Prostate gland (tissue), 2 donors: ENCODE data around the gene DMD. TPM values are rescaled to one million over a fixed set of nuclear protein-coding genes. Genes with fewer than 3 reads are reported as not detected.
"Not testable (repeated sequence)": the region's sequence is repeated elsewhere in the genome, so short reads cannot be mapped to it uniquely, and the experiment has no call there.

Experiments used
- DNase-seq: peaks from one replicate; pipeline ENCODE4 v3.0.0-alpha.2; 2019; ENCODE audit warnings: low spot score
- H3K27ac ChIP-seq, 2 donors: fragments of 200-600 bp; sonication (generic); 2 replicates each; pipeline ENCODE4 v1.5.1; 2017 to 2019
- H3K27me3 ChIP-seq: fragments of 200-600 bp; sonication (generic); replicated peaks from 2 replicates; pipeline ENCODE4 v1.5.1; 2019; ENCODE audit not compliant: insufficient read depth
- H3K36me3 ChIP-seq, 2 donors: fragments of 200-600 bp; sonication (generic); 1 replicate in 1 of 2; 2 replicates in 1 of 2; pipeline versions ENCODE4 v1.5.1 to v1.8.1; 2017 to 2019
- H3K4me1 ChIP-seq: fragments of 200-600 bp; sonication (generic); replicated peaks from 2 replicates; pipeline ENCODE4 v1.5.1; 2019
- H3K4me3 ChIP-seq, 2 donors: fragments of 200-600 bp; sonication (generic); 2 replicates each; pipeline ENCODE4 v1.5.1; 2017 to 2019
- H3K9me3 ChIP-seq: fragments of 200-600 bp; sonication (generic); 2 replicates; pipeline ENCODE4 v1.5.1; 2017
- CTCF ChIP-seq, 4 experiments: fragments of 200-600 bp in 2 of 4; fragments of 450-650 bp in 2 of 4; sonication (generic) in 2 of 4; IDR thresholded peaks; 1 replicate in 3 of 4; 2 replicates in 1 of 4; pipeline ENCODE4 v1.5.1; 2016 to 2019; ENCODE audit warnings: antibody characterized with exemption in 4 of 4, mild to moderate bottlenecking in 2 of 4, moderate library complexity in 2 of 4
- POLR2A ChIP-seq: fragments of 450-650 bp; IDR thresholded peaks from one replicate; pipeline ENCODE4 v1.6.1; 2016; ENCODE audit warnings: antibody characterized with exemption, mild to moderate bottlenecking
- POLR2AphosphoS5 ChIP-seq: sonication (generic); formaldehyde crosslinking; IDR thresholded peaks from one replicate; pipeline ENCODE4 v1.6.1; 2017; ENCODE audit warnings: antibody characterized with exemption
- WGBS: methylation state at CpG from one replicate; pipeline ENCODE4 v1.1.5; 2018; 5-methylcytosine and 5-hydroxymethylcytosine counted together
- intact Hi-C: fragments of 100-400 bp; cut with DNase I; formaldehyde crosslinking; loops from one replicate; pipeline ENCODE4 v1.14.2; 2022
- total RNA-seq, 2 donors: library from RNA; depleted of rRNA; stranded (reverse); fragments of >200 nt; gene quantifications; one replicate each; pipeline ENCODE4 v1.1.0, GENCODE V29; 2016

The DMD gene
- total RNA-seq, 2 donors from 2014 or later = 17.6 to 34.8 TPM

- Histone ChIP-seq H3K36me3 (no peaks in the 10 kb centered on the region), H3K27me3 (no peaks in the 10 kb centered on the region), H3K27ac (no peak overlapping the region), H3K9me3 (no peaks in the 10 kb centered on the region), H3K4me3 (no peak overlapping the region), H3K4me1 (no peaks in the 10 kb centered on the region)
- WGBS = 53% methylated on average over 3 of the region's 3 CpGs
- intact Hi-C loops = no loop called here
- TF ChIP-seq POLR2AphosphoS5 (no peak), CTCF (IDR thresholded peaks at IDR 0.05) (no peak), POLR2A (no peak)
- DNase-seq = no peak
Measured at GRCh38 chrX:33095079-33095478, 116.3 kb downstream of the DMD start.

DNA sequence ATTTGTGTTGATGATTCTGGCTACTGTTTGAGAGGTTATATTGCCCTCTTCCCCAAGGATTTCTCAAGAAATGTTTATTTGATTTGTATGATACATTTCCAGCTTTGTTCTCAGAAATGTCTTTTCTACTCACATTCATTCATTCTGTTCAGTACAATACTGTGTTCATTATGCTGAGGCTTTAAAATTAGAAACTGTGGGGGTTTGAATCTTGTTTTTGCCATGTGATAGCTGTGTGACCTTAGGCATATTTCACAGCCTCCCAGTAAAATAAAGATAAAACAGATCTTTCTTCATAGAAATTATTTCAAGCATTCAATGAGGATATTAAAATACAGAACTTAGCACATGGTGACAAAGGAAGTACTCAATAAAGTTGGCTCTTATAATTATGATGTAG is 123.9 kb downstream of the DMD start:
- intact Hi-C loops = no loop called here
- no peak overlapping the region for H3K4me3 ChIP-seq
- no peak overlapping the region for H3K27ac ChIP-seq
- H3K9me3 ChIP-seq = no peaks in the 10 kb centered on the region
- no peaks in the 10 kb centered on the region for H3K36me3 ChIP-seq
- H3K4me1 ChIP-seq = no peaks in the 10 kb centered on the region
- DNase-seq = no peak
- H3K27me3 ChIP-seq = no peaks in the 10 kb centered on the region
- TF ChIP-seq POLR2A (no peak), CTCF (IDR thresholded peaks at IDR 0.05) (no peak)

DNA sequence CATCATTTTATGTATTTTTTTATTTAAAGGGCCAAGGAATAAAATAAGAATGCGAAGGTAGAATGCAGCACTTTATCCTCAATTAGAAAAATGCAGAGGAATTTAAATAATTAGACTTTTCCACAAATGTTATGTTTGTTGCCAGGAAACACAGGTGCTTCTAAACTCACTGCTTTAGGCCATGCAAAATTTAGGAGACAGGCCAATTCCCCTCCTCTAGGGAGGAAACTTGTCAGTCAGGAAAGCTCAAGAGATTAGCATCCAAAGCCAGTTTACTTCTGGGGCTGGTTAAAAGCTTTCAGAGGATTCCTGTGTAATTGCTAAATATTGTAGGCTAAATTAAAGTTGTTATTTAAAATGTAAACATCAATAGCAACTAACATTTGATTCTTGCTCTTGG is 124.5 kb downstream of the DMD start:
- intact Hi-C loops = no loop called here
- Histone ChIP-seq H3K27ac (no peak overlapping the region), H3K4me1 (no peaks in the 10 kb centered on the region), H3K4me3 (no peak overlapping the region), H3K9me3 (no peaks in the 10 kb centered on the region), H3K27me3 (no peaks in the 10 kb centered on the region), H3K36me3 (no peaks in the 10 kb centered on the region)
- 88% methylated on average over 1 of the region's 1 CpG for WGBS
- no peak for DNase-seq
- TF ChIP-seq POLR2A (no peak), POLR2AphosphoS5 (no peak), CTCF (IDR thresholded peaks at IDR 0.05) (no peak)

GRCh38 chrX:33082371-33082770 is 129.0 kb downstream of the DMD start:
- DNase-seq = no peak
- H3K27ac ChIP-seq = no peak overlapping the region
- H3K9me3 ChIP-seq = no peaks in the 10 kb centered on the region
- intact Hi-C loops = no loop called here
- H3K4me3 ChIP-seq = no peak overlapping the region
- WGBS = 92% methylated on average over 1 of the region's 1 CpG
- H3K4me1 ChIP-seq = no peaks in the 10 kb centered on the region
- H3K27me3 ChIP-seq = no peaks in the 10 kb centered on the region
- TF ChIP-seq POLR2A (no peak), CTCF (IDR thresholded peaks at IDR 0.05) (no peak), POLR2AphosphoS5 (no peak)
- no peaks in the 10 kb centered on the region for H3K36me3 ChIP-seq

DNA sequence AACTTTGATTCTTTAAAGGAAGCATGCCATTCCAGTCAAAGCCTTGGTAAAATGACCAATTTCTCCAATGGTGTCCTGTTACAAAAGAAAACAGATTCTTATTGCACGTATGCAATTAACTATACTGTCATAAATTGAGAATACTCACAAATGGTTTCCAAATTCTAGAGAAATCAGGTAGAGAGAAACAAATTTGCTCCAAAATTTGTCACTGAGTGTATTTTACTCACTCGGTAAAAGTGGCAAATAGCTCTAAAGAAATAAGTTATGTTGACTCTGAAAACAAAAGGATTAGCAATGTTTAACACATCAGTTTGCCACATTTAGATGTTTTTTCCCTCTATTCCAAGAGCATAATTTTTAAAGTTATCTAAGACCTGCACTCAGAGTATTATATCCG is 133.1 kb downstream of the DMD start:
- H3K4me3 ChIP-seq = no peak overlapping the region
- H3K4me1 ChIP-seq = no peaks in the 10 kb centered on the region
- no peak overlapping the region for H3K27ac ChIP-seq
- intact Hi-C loops = no loop called here
- H3K27me3 ChIP-seq = no peaks in the 10 kb centered on the region
- DNase-seq = no peak
- H3K9me3 ChIP-seq = no peaks in the 10 kb centered on the region
- WGBS = 93% methylated on average over 3 of the region's 3 CpGs
- TF ChIP-seq CTCF (IDR thresholded peaks at IDR 0.05) = no peak
- TF ChIP-seq POLR2A = no peak
- TF ChIP-seq POLR2AphosphoS5 = no peak
- H3K36me3 ChIP-seq = no peaks in the 10 kb centered on the region

GRCh38 chrX:33073660-33074059 is 137.7 kb downstream of the DMD start:
- H3K4me1 ChIP-seq, intact Hi-C loops, H3K4me3 ChIP-seq, H3K27me3 ChIP-seq, H3K36me3 ChIP-seq, H3K9me3 ChIP-seq, DNase-seq, H3K27ac ChIP-seq: not testable (repeated sequence)
- 98% methylated on average over 11 of the region's 11 CpGs for WGBS
